CD4-positive, alpha-beta T cell treated with Interleukin-2 at 100 ng/mL for 4 hours (primary cell): Measurements from ENCODE around the gene ZNG1C.
"Not testable (repeated sequence)": the region's sequence is repeated elsewhere in the genome, so short reads cannot be mapped to it uniquely, and the experiment has no call there.

Experiments used
- DNase-seq: peaks from one replicate; pipeline ENCODE4 v3.0.0-alpha.2; 2020; ENCODE audit warnings: low spot score

Gene ZNG1C

GRCh38 chr9:68343242-68343641 is 101.5 kb downstream of the ZNG1C start:
- not testable (repeated sequence) for DNase-seq

- not testable (repeated sequence) for DNase-seq
Measured at GRCh38 chr9:68343992-68344391, 102.2 kb downstream of the ZNG1C start.
